Heart left ventricle (tissue), 13 donors: ENCODE measurements around the gene MED12L.
"Not testable (repeated sequence)": the region's sequence is repeated elsewhere in the genome, so short reads cannot be mapped to it uniquely, and the experiment has no call there.

ENCODE experiments used
- POLR2A ChIP-seq, 2 donors: fragments of 450-650 bp; IDR thresholded peaks; one replicate each; pipeline ENCODE4 v1.6.1; 2017; ENCODE audit warnings: antibody characterized with exemption in 2 of 2, mild to moderate bottlenecking in 2 of 2, moderate library complexity in 2 of 2
- TF ChIP-seq, protein P1 (sequence below), 12 donors: fragments of 200-600 bp; sonication (generic) in 4 of 12; IDR thresholded peaks; one replicate each; pipeline versions ENCODE4 v1.5.0 to v1.8.0; 2018 to 2022; ENCODE audit warnings: antibody characterized with exemption in 12 of 12, mild to moderate bottlenecking in 5 of 12
- donor health status: ischemic (EF 13 %, LVEDD 7.1; RV severe dilation, severe dysfunction).
- donor health status: DM: no; HTN: yes; CAD: no.
- donor health status: DM: no; HTN: no; CAD: no.
- donor health status: ischemic (EF 25% LVEDD 6.9; RV normal size, moderate dysfunction).
- donor health status: ischemic (EF 25% LVEDD 5.7; RV mildly dilated, moderate dysfunction).
- donor health status: ischemic (EF 35%, LVEDD 5.7; RV mildly dilated, moderate dysfunction).
- donor health status: nonischemic (EF 11% LVEDD 7.7; RV severe dilation, severe dysfunction).
- donor health status: DM: yes; HTN: yes; CAD: no.
- donor health status: PGD.
- donor health status: ischemic (EF 29% LVEDD 5.4; RV normal size, mild dysfunction).
- donor health status: nonischemic (EF 23%, LVEDD 6.1; RV moderate dilation, normal function).

DNA sequence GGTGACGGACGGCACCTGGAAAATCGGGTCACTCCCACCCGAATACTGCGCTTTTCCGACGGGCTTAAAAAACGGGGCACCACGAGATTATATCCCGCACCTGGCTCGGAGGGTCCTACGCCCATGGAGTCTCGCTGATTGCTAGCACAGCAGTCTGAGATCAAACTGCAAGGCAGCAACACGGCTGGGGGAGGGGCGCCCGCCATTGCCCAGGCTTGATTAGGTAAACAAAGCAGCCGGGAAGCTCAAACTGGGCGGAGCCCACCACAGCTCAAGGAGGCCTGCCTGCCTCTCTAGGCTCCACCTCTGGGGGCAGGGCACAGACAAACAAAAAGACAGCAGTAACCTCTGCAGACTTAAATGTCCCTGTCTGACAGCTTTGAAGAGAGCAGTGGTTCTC lies 156.5 kb downstream of the MED12L start:
- TF ChIP-seq, protein P1, sequence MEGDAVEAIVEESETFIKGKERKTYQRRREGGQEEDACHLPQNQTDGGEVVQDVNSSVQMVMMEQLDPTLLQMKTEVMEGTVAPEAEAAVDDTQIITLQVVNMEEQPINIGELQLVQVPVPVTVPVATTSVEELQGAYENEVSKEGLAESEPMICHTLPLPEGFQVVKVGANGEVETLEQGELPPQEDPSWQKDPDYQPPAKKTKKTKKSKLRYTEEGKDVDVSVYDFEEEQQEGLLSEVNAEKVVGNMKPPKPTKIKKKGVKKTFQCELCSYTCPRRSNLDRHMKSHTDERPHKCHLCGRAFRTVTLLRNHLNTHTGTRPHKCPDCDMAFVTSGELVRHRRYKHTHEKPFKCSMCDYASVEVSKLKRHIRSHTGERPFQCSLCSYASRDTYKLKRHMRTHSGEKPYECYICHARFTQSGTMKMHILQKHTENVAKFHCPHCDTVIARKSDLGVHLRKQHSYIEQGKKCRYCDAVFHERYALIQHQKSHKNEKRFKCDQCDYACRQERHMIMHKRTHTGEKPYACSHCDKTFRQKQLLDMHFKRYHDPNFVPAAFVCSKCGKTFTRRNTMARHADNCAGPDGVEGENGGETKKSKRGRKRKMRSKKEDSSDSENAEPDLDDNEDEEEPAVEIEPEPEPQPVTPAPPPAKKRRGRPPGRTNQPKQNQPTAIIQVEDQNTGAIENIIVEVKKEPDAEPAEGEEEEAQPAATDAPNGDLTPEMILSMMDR (IDR thresholded peaks at IDR 0.05): not testable (repeated sequence)
- TF ChIP-seq POLR2A (IDR thresholded peaks at IDR 0.05): not testable (repeated sequence)
